OCI-M2 (cell line): ENCODE measurements around the gene ISG20L2.
A peak's percentile ranks its signal among the peaks of the same experiment; 100 is the strongest.

Experiments
- DNase-seq: peaks from one replicate; lab custom pipeline; 2025; ENCODE audit not compliant: unreplicated experiment; lab: John Stamatoyannopoulos, UW

Gene ISG20L2

GRCh38 chr1:156742017-156742416 lies 13.5 kb upstream of the ISG20L2 start:
- DNase-seq: no peak

- no peak for DNase-seq
These were observed 13.0 kb upstream of the ISG20L2 start for GRCh38 chr1:156741481-156741983.

- peak; percentile 88 for DNase-seq
These were observed 12.3 kb upstream of the ISG20L2 start, which contains the start of gene MRPL24 for GRCh38 chr1:156740741-156741480. Gene MRPL24 (minus strand): TSS chr1:156741088. CDS start chr1:156738704, 2,384 bp downstream.

GRCh38 chr1:156740237-156740740 lies 11.7 kb upstream of the ISG20L2 start:
- no peak for DNase-seq

GRCh38 chr1:156738916-156739315 lies 10.3 kb upstream of the ISG20L2 start:
- DNase-seq: no peak

GRCh38 chr1:156738407-156738806 lies 9.8 kb upstream of the ISG20L2 start:
- DNase-seq: no peak

GRCh38 chr1:156733989-156734584 lies 5.5 kb upstream of the ISG20L2 start:
- no peak for DNase-seq

- no peak for DNase-seq
These were observed 504 bp downstream of the ISG20L2 start, which contains the start of gene METTL25B for GRCh38 chr1:156727926-156728598. Gene METTL25B (plus strand): TSS chr1:156728469. CDS start chr1:156729105, 636 bp downstream.

- DNase-seq: no peak
These were observed 1.1 kb downstream of the ISG20L2 start for GRCh38 chr1:156727492-156727891.

- peak; percentile 29 for DNase-seq
These were observed 1.9 kb downstream of the ISG20L2 start for GRCh38 chr1:156726549-156727226.

- DNase-seq: peak; percentile 68
These were observed 2.8 kb downstream of the ISG20L2 start for GRCh38 chr1:156725683-156726280.

GRCh38 chr1:156721535-156721934 lies 7.0 kb downstream of the ISG20L2 start:
- DNase-seq: no peak

GRCh38 chr1:156721131-156721530 lies 7.4 kb downstream of the ISG20L2 start:
- DNase-seq: no peak

GRCh38 chr1:156717351-156717750 lies 11.2 kb downstream of the ISG20L2 start:
- no peak for DNase-seq

GRCh38 chr1:156714830-156715229 lies 13.7 kb downstream of the ISG20L2 start:
- DNase-seq: no peak

GRCh38 chr1:156712626-156713025 lies 15.9 kb downstream of the ISG20L2 start:
- no peak for DNase-seq

GRCh38 chr1:156711011-156711817 lies 17.4 kb downstream of the ISG20L2 start:
- DNase-seq: no peak

GRCh38 chr1:156709757-156710489 lies 18.6 kb downstream of the ISG20L2 start:
- DNase-seq: no peak

GRCh38 chr1:156709031-156709430 lies 19.5 kb downstream of the ISG20L2 start:
- DNase-seq: no peak
